ENCODE data around the gene ZBTB5. TPM values are rescaled to one million over a fixed set of nuclear protein-coding genes. Genes with fewer than 3 reads are reported as not detected.

The ZBTB5 gene
- total and polyA plus RNA-seq, 2 of the 4 experiments (the other 2 are of a cell fraction): 6.3 to 9.1 TPM

GRCh38 chr9:37491939-37492338 is 26.7 kb upstream of the ZBTB5 start:
- Histone ChIP-seq H2AFZ (replicated peaks; ENCODE audit: low read length, poor library complexity) (no peak overlapping the region), H4K5ac (ENCODE audit: low read depth, low read length) (no peak overlapping the region), H2AK9ac (replicated peaks; ENCODE audit: low read depth, low read length, poor library complexity) (no peak overlapping the region), H2AK5ac (ENCODE audit: low read depth, low read length) (no peak overlapping the region), H4K8ac (ENCODE audit: low read depth in 2 of 2, low read length in 2 of 2) (no peak overlapping the region), H3K14ac (replicated peaks; ENCODE audit: low read depth, low read length) (no peak overlapping the region), H3K4ac (ENCODE audit: low read depth, low read length) (no peak overlapping the region), H2BK120ac (ENCODE audit: low read depth, low read length) (no peak overlapping the region), H3K9me3 (ENCODE audit: control insufficient read depth, insufficient read depth, low read length) (no peaks in the 10 kb centered on the region), H3K56ac (ENCODE audit: extremely low read depth, insufficient read depth, low read length) (no peak overlapping the region), H3K79me1 (ENCODE audit: low read depth in 1 of 2, low read length in 2 of 2) (peaks cover 26 to 34% of the 10 kb centered on the region in 2 experiments), H2BK5ac (ENCODE audit: low read depth, low read length, poor library complexity, severe bottlenecking) (no peak overlapping the region), H2BK20ac (ENCODE audit: low read depth, low read length) (no peak overlapping the region), H3K27ac (ENCODE audit: insufficient read depth, low read length) (no peak overlapping the region), H2BK15ac (ENCODE audit: low read depth, low read length) (no peak overlapping the region), H3K4me1 (ENCODE audit: control insufficient read depth, insufficient read depth, low read length) (peaks cover 6% of the 10 kb centered on the region), H3K9ac (ENCODE audit: low read depth, low read length) (no peak overlapping the region), H4K91ac (ENCODE audit: insufficient read depth, low read depth, low read length) (no peak overlapping the region), H3K36me3 (ENCODE audit: control insufficient read depth, insufficient read depth, low read length) (peaks cover 44% of the 10 kb centered on the region), H3K27me3 (ENCODE audit: control insufficient read depth, insufficient read depth, low read length) (no peaks in the 10 kb centered on the region), H3K9me1 (ENCODE audit: insufficient read depth, low read length) (peaks cover 9% of the 10 kb centered on the region), H3K4me3 (ENCODE audit: insufficient read depth, low read depth, low read length) (no peak overlapping the region), H3K23ac (ENCODE audit: low read depth, low read length) (no peak overlapping the region), H3K4me2 (ENCODE audit: low read depth, low read length) (no peak overlapping the region), H3K18ac (ENCODE audit: low read depth, low read length) (no peak overlapping the region), H4K20me1 (ENCODE audit: insufficient read depth, low read length) (peaks cover 6% of the 10 kb centered on the region)
- CTCF ChIA-PET: no interaction called here
- intact Hi-C loops (cut with micrococcal nuclease) (no loop called here), dilution Hi-C loops (cut with HindIII; ENCODE audit: low sequenced_read_pairs, unreplicated experiment) (no loop called here), in situ Hi-C loops (cut with MboI; ENCODE audit: low sequenced_read_pairs) (loop anchor here (25.0 kb wide), 2 partner anchors 570 to 870 kb away; partner anchors contain the start of gene SHB)
- DNase-seq: no peak
- no peak for TF ChIP-seq USF2 (IDR thresholded peaks at IDR 0.05; ENCODE audit: low read depth, low read length)
- no peak for TF ChIP-seq CTCF (conservative IDR thresholded peaks at IDR 0.05; ENCODE audit: low read depth, low read length)
- no peak for TF ChIP-seq CHD1 (IDR thresholded peaks at IDR 0.05; ENCODE audit: low read depth, low read length)
- TF ChIP-seq RFX5 (IDR thresholded peaks at IDR 0.05; ENCODE audit: low read depth, low read length): no peak
- no peak for TF ChIP-seq FOS (IDR thresholded peaks at IDR 0.05; ENCODE audit: low read depth, low read length)
- no peak for TF ChIP-seq NFE2L2 (IDR thresholded peaks at IDR 0.05; ENCODE audit: low read depth, low read length)
- TF ChIP-seq RCOR1 (IDR thresholded peaks at IDR 0.05; ENCODE audit: insufficient replicate concordance, low read length): no peak
- no peak for TF ChIP-seq RAD21 (IDR thresholded peaks at IDR 0.05; ENCODE audit: low read length)
- TF ChIP-seq CEBPB (IDR thresholded peaks at IDR 0.05; ENCODE audit: low read depth, low read length): no peak
- TF ChIP-seq MXI1 (IDR thresholded peaks at IDR 0.05; ENCODE audit: borderline replicate concordance, low read depth, low read length): no peak
- no peak for TF ChIP-seq ELK1 (IDR thresholded peaks at IDR 0.05; ENCODE audit: borderline replicate concordance, low read depth, low read length)
- no TSS peak for BruUV-seq (replicated peaks)
- ATAC-seq (ENCODE audit: low read depth): no peak
- POLR2A ChIA-PET (ENCODE audit: unreplicated experiment): no interaction called here
- no CpG with 5 or more reads among the region's 1 CpG for WGBS, 2 experiments (ENCODE audit: extremely low coverage in 2 of 2, insufficient read length in 1 of 2)

All from IMR-90 (cell line).